LHCN-M2 (cell line): ENCODE results near the gene ORMDL2. TPM values are rescaled to one million over a fixed set of nuclear protein-coding genes. Genes with fewer than 3 reads are reported as not detected.
A peak's percentile ranks its signal among the peaks of the same experiment; 100 is the strongest.

Experiments
- DNase-seq: peaks from one replicate; pipeline ENCODE4 v3.0.0-alpha.2; 2012; ENCODE audit warnings: low read depth
- polyA plus RNA-seq: library from polyadenylated mRNA; unstranded; fragments of >200 nt; gene quantifications from one replicate; pipeline ENCODE4 v1.2.1, GENCODE V29; 2012; ENCODE audit warnings: missing spikeins
- total RNA-seq: library from RNA; depleted of rRNA; stranded (reverse); fragments of >200 nt; gene quantifications from 2 replicates; pipeline ENCODE4 v1.2.3, GENCODE V29; 2014; rRNA removed

Gene ORMDL2
- 17.2 and 19.7 TPM in 2 replicates for total RNA-seq
- polyA plus RNA-seq, result 84.6 TPM

- peak; percentile 100 for DNase-seq
Observed at GRCh38 chr12:55817345-55818139, at the start of gene ORMDL2, which contains the start of gene SARNP. Gene ORMDL2 (plus strand): TSS chr12:55818041. CDS start chr12:55819000, 959 bp downstream. Gene SARNP (minus strand): TSS chr12:55817724. CDS start chr12:55817701, 23 bp downstream.

GRCh38 chr12:55771736-55772135, 46.1 kb upstream of the ORMDL2 start:
- DNase-seq, result peak; percentile 88

GRCh38 chr12:55777856-55778255, 40.0 kb upstream of the ORMDL2 start:
- DNase-seq, result no peak

DNA sequence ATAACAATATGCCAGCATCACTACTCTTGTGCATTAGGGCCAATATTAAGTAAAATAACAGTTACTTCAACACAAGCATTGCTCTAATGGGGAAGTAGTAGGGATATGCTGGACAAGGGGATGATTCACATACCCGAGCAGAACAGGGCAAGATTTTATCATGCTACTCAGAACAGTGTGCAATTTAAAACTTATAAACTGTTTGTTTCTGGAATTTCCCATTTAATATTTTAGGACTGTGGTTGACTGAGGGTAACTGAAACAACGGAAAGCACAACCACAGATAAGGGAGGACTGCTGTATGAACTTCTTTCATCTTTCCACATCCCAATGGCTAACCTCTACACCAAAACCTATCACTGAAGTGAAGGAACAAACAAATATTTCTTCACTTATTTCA, 37.2 kb upstream of the ORMDL2 start:
- DNase-seq, result no peak

- no peak for DNase-seq
Observed at GRCh38 chr12:55788546-55788945, 29.3 kb upstream of the ORMDL2 start.

GRCh38 chr12:55789171-55789570, 28.7 kb upstream of the ORMDL2 start:
- no peak for DNase-seq

DNA sequence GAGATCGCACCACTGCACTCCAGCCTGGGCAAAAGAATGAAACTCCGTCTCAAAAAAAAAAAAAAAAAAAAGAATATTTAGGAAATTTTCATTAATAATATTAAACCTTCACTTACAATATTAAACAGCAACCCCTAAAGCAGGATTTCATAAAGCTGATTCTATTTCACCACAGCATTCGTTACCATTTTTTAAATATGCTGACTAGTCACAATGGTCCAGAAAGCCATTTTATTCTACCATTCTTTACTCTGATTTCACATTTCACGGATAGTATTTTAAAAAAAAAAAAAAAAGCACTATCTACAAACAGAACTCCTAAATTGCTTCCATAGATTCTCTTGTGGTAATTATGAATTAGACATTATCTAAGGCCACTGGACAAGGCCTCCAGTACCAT, 27.9 kb upstream of the ORMDL2 start:
- DNase-seq, result no peak

DNA sequence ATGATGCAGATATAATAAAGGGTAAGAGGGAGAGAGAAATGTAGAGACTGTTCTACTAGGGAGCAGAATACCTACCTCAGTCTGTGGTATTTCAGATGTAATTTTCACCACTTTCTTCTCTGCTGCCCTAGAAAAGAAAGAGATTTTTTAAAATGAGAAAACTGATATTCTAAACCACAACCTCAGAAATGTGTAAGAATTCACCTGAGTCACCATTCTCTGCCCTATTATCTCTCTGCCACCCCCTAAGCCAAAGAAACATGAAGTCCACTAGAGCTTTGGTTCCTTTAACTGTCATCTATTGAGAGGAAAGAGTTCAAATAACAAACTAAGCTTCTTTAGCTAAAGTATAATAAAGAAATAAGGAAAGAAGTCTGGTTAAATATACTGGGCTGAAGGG, 21.9 kb upstream of the ORMDL2 start:
- DNase-seq, result no peak

DNA sequence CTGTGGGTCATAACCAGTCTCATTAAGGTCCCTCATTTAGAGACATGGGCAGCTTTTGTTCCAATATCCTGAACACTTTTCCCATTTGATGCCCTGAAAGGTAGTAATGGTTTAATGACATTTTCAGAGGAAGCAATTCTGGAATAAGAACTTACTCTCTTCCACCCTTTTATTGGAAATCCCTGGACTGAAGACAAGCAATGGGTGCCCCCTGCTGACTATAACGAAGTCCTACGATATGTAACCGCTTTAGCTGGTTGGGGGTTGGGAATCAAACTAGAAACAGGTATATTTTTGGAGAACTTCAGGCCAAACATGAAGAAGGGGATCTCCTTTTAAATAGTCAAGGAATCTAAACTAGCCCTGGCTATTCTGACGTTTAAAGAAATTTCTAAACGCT, 20.8 kb upstream of the ORMDL2 start:
- DNase-seq, result peak; percentile 43

DNA sequence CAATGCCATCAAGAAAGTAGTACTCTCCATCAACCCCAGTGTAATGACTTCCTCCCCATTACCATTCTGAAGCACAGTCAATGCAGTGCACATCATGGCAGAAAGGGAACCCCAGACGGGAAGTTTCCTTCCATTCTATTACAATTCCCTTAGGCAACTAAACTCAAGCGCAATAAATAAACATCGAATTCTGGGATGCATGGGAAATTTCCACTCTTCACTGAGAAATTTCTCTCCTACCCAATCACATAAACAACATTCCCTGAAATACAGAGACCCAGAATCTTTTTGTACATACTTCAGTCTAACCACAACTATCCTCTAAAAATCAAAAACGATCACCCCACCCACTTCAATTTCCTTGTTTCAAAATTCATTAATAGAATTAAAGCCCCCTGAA, 20.3 kb upstream of the ORMDL2 start:
- DNase-seq, result no peak

DNA sequence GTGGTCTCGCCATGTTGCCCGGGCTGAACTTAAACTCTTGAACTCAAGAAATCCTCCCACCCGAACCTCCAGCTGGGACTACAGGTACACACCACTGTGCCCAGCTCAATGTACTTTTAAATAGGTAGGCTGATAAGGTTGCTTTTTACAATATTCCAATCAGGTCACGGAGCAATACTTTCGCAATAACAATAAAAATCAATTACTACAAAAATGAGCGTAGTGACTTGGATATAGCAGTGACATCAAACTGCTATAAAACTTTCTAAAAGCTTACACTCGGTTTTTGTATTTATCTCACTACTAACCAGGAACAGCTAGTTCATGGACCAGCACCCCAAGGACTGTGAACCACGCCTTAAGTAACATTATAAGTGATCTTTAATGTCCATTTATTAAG, 10.9 kb upstream of the ORMDL2 start:
- DNase-seq, result no peak

DNA sequence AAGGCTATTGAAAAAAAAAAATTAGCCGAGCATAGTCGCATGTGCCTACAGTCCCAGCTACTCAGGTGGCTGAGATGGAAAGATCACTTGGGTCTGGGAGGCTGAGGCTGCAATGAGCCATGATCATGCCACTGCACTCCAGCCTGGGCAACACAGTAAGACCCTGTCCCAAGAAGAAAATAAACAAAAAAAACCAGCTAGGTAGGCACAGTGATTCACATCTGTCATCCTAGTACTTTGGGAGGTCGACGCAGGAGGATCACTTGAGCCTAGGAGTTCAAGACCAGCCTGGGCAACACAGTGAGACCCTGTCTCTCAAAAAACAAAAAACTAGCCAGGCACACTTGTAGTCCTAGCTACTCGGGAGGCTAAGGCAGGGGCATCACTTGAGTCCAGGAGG, 8.6 kb upstream of the ORMDL2 start:
- no peak for DNase-seq

GRCh38 chr12:55812088-55812487, 5.8 kb upstream of the ORMDL2 start:
- no peak for DNase-seq

DNA sequence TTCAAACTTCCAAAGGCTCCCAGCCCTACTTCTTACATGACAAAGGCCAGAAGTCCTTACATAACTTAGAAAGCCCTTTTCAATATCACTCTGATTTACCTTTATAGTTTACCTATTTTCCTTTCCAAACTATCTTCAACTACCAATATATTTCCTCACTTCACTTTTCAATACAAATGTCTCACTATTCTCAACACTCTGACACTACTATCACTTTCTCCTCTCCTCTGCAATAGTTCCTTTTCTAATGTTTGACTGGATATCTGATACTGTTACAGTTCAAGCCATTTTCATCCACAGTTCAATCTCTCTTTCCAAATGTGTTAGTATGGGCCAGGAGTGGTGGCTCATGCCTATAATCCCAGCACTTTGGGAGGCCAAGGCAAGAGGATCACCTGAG, 3.6 kb upstream of the ORMDL2 start:
- no peak for DNase-seq

DNA sequence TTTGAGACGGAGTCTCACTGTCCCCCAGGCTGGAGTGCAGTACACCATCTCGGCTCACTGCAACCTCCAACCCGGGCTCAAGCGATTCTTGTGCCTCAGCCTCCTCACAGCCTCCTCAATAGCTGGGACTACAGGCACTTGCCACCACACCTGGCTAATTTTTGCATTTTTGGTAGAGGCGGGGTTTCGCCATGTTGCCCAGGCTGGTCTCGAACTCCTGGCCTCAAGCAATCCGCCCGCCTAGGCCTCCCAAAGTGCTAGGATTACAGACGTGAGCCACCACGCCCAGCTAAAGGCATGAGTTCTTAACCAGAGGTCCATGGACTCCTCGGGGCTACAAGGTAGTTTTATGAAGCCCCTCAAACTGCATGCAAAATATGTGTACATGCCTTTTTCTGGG, 2.4 kb upstream of the ORMDL2 start:
- no peak for DNase-seq

- peak; percentile 19 for DNase-seq
Observed at GRCh38 chr12:55816881-55817344, 928 bp upstream of the ORMDL2 start.

DNA sequence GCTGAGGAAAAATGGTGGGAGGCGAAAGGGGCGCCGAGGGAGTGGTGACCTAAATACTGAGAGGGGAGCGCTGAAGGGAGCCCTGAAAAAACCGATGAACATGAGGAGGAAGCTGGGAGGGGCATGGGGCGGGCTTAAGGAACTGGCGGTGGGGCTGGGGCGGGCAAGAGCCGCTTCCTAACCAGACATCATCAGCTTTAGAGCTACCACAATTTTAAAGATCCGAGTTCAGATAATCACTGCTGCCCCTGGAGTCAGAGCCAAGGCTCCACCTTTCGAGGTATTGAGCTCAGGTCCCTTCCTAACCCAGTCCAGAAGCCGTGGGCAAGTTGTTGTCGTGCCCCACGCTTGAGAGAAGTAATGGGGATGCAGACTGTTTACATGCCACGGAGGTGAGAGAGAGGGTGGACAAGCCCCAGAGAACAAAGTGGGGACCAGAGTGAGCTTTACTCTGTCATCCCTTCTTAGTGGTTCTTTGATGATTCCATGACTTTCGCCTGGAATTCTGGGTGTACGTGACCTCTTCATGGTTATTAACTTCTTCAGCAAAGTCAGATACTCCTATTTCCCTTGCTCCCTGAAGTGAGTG, 393 bp downstream of the ORMDL2 start:
- DNase-seq, result no peak

- no peak for DNase-seq
Observed at GRCh38 chr12:55818886-55819285, 1.0 kb downstream of the ORMDL2 start.

GRCh38 chr12:55820679-55821078, 2.8 kb downstream of the ORMDL2 start:
- no peak for DNase-seq

- DNase-seq, result no peak
Observed at GRCh38 chr12:55822228-55822627, 4.4 kb downstream of the ORMDL2 start.

GRCh38 chr12:55823419-55823818, 5.6 kb downstream of the ORMDL2 start:
- DNase-seq, result no peak

DNA sequence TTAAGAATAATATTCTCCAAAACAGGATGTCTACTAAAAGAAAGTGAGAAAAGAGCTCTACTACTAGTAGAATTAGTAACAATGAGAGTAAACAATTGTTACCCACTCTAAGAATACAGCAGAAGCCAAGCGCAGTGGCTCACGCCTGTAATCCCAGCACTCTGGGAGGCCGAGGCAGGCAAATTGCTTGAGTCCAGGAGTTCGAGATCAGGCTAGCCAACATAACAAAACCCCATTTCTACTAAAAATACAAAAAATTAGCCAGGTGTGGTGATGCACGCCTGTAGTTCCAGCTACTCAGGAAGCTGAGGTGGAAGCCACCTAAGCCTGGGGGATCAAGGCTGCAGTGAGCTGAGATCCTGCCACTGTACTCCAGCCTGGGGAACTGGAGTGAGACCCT, 6.9 kb downstream of the ORMDL2 start:
- no peak for DNase-seq

- no peak for DNase-seq
Observed at GRCh38 chr12:55827806-55828205, 10.0 kb downstream of the ORMDL2 start.
